Neural progenitor cell (in vitro differentiated cells): Measurements from ENCODE around the gene RNF103. TPM values are rescaled to one million over a fixed set of nuclear protein-coding genes. Genes with fewer than 3 reads are reported as not detected.
"Not testable (repeated sequence)": the region's sequence is repeated elsewhere in the genome, so short reads cannot be mapped to it uniquely, and the experiment has no call there.

Experiments used
- DNase-seq: peaks from one replicate; pipeline ENCODE4 v3.0.0-alpha.2; 2016; ENCODE audit warnings: low spot score
- H2AFZ ChIP-seq: fragments of 200-600 bp; sonication (generic); replicated peaks from 2 replicates; pipeline ENCODE4 v1.6.1; 2016; ENCODE audit warnings: antibody characterized with exemption
- H3F3A ChIP-seq: fragments of 200-600 bp; sonication (generic); 2 replicates; pipeline ENCODE4 v1.6.1; 2016; ENCODE audit warnings: antibody characterized with exemption, low read depth
- H3K27ac ChIP-seq: fragments of 200-600 bp; sonication (generic); 2 replicates; pipeline ENCODE4 v1.5.1; 2016; ENCODE audit warnings: mild to moderate bottlenecking
- H3K27me3 ChIP-seq: fragments of 200-600 bp; sonication (generic); 2 replicates; pipeline ENCODE4 v1.6.1; 2016; ENCODE audit warnings: mild to moderate bottlenecking, moderate library complexity
- H3K36me3 ChIP-seq: fragments of 200-600 bp; sonication (generic); 2 replicates; pipeline ENCODE4 v1.5.1; 2016
- H3K4me1 ChIP-seq: fragments of 200-600 bp; sonication (generic); 2 replicates; pipeline ENCODE4 v1.6.1; 2016; ENCODE audit warnings: mixed run types
- H3K4me2 ChIP-seq: fragments of 200-600 bp; sonication (generic); 2 replicates; pipeline ENCODE4 v1.6.1; 2016
- H3K4me3 ChIP-seq: fragments of 200-600 bp; sonication (generic); 2 replicates; pipeline ENCODE4 v1.5.1; 2016
- H3K79me2 ChIP-seq: fragments of 200-600 bp; sonication (generic); 2 replicates; pipeline ENCODE4 v1.6.1; 2016; ENCODE audit warnings: low read depth
- H3K9ac ChIP-seq: fragments of 200-600 bp; sonication (generic); 2 replicates; pipeline ENCODE4 v1.6.1; 2016
- H3K9me3 ChIP-seq: fragments of 200-600 bp; sonication (generic); 2 replicates; pipeline ENCODE4 v1.5.1; 2016; ENCODE audit warnings: low read depth
- H4K20me1 ChIP-seq: fragments of 200-600 bp; sonication (generic); 2 replicates; pipeline ENCODE4 v1.6.1; 2016; ENCODE audit warnings: low read depth
- H3K27ac Mint-ChIP-seq: 3 replicates; pipeline ENCODE4 v1.8.0; 2021; ENCODE audit warnings: mixed read lengths
- H3K27me3 Mint-ChIP-seq: 2 replicates; pipeline ENCODE4 v1.8.0; 2022; ENCODE audit warnings: low read depth, mild to moderate bottlenecking, inconsistent platforms, moderate library complexity, mixed read lengths; ENCODE audit not compliant: insufficient read depth
- H3K36me3 Mint-ChIP-seq: 3 replicates; pipeline ENCODE4 v1.8.0; 2021; ENCODE audit warnings: mixed read lengths
- H3K4me1 Mint-ChIP-seq: 3 replicates; pipeline ENCODE4 v1.8.0; 2021; ENCODE audit warnings: mixed read lengths
- H3K4me3 Mint-ChIP-seq: 3 replicates; pipeline ENCODE4 v1.8.0; 2021; ENCODE audit warnings: mild to moderate bottlenecking, moderate library complexity, mixed read lengths
- H3K9me3 Mint-ChIP-seq: 3 replicates; pipeline ENCODE4 v1.8.0; 2020; ENCODE audit warnings: mixed read lengths
- CTCF ChIP-seq: fragments of 200-600 bp; sonication (generic); IDR thresholded peaks from 2 replicates; pipeline ENCODE4 v1.5.1; 2017; ENCODE audit warnings: antibody characterized with exemption, mild to moderate bottlenecking
- EZH2 ChIP-seq: fragments of 200-600 bp; sonication (generic); IDR thresholded peaks from 2 replicates; pipeline ENCODE4 v1.6.1; 2017; ENCODE audit warnings: antibody characterized with exemption, mild to moderate bottlenecking, moderate library complexity
- EZH2phosphoT487 ChIP-seq: fragments of 200-600 bp; sonication (generic); IDR thresholded peaks from 2 replicates; pipeline ENCODE4 v1.6.1; 2017; ENCODE audit warnings: antibody characterized with exemption
- total RNA-seq: library from RNA; depleted of rRNA; stranded (reverse); fragments of >200 nt; gene quantifications from 2 replicates; pipeline ENCODE4 v1.2.3, GENCODE V29; 2015; ENCODE audit warnings: low replicate concordance

The RNF103 gene
- total RNA-seq, 1 donor from 2014 or later = 26.5 TPM

GRCh38 chr2:86593266-86593665, 30.4 kb downstream of the RNF103 start:
- Histone ChIP-seq H4K20me1 (no peaks in the 10 kb centered on the region), H3K9me3 (no peaks in the 10 kb centered on the region), H3K79me2 (no peaks in the 10 kb centered on the region), H3K4me1 (no peaks in the 10 kb centered on the region), H3K27me3 (no peaks in the 10 kb centered on the region), H3K36me3 (no peaks in the 10 kb centered on the region), H3F3A (no peaks in the 10 kb centered on the region), H3K9ac (no peak overlapping the region), H2AFZ (no peak overlapping the region), H3K27ac (no peak overlapping the region), H3K4me2 (no peak overlapping the region), H3K4me3 (no peak overlapping the region)
- peaks cover 6% of the 10 kb centered on the region for H3K9me3 Mint-ChIP-seq
- no peak overlapping the region for H3K27ac Mint-ChIP-seq
- no peaks in the 10 kb centered on the region for H3K4me1 Mint-ChIP-seq
- no peak overlapping the region for H3K4me3 Mint-ChIP-seq
- no peak for DNase-seq
- H3K36me3 Mint-ChIP-seq = no peaks in the 10 kb centered on the region
- TF ChIP-seq EZH2phosphoT487 (no peak), CTCF (no peak), EZH2 (no peak)
- peaks cover 6% of the 10 kb centered on the region for H3K27me3 Mint-ChIP-seq

- Histone ChIP-seq H4K20me1 (no peaks in the 10 kb centered on the region), H3K4me2 (no peak overlapping the region), H3K4me1 (no peaks in the 10 kb centered on the region), H2AFZ (no peak overlapping the region), H3K9ac (no peak overlapping the region), H3K79me2 (no peaks in the 10 kb centered on the region), H3K36me3 (no peaks in the 10 kb centered on the region), H3K27ac (no peak overlapping the region), H3K9me3 (no peaks in the 10 kb centered on the region), H3F3A (no peaks in the 10 kb centered on the region), H3K27me3 (no peaks in the 10 kb centered on the region), H3K4me3 (no peak overlapping the region)
- Mint-ChIP-seq H3K27ac (no peak overlapping the region), H3K36me3 (no peaks in the 10 kb centered on the region), H3K27me3 (peaks cover 6% of the 10 kb centered on the region), H3K4me3 (no peak overlapping the region), H3K9me3 (peaks cover 3% of the 10 kb centered on the region), H3K4me1 (no peaks in the 10 kb centered on the region)
- DNase-seq = no peak
- no peak for TF ChIP-seq CTCF
- no peak for TF ChIP-seq EZH2
- TF ChIP-seq EZH2phosphoT487 = no peak
These were observed 31.0 kb downstream of the RNF103 start for GRCh38 chr2:86592547-86593230.

GRCh38 chr2:86589701-86590100, 34.0 kb downstream of the RNF103 start:
- H3K9me3 Mint-ChIP-seq, H3K36me3 Mint-ChIP-seq, H3K4me3 ChIP-seq, H3K9me3 ChIP-seq, H4K20me1 ChIP-seq, H3K79me2 ChIP-seq, H3K4me3 Mint-ChIP-seq, H3K4me1 Mint-ChIP-seq, H3K36me3 ChIP-seq, H3K27ac ChIP-seq, H3K27me3 ChIP-seq, H3F3A ChIP-seq, H3K27me3 Mint-ChIP-seq, H3K4me2 ChIP-seq, H2AFZ ChIP-seq, H3K4me1 ChIP-seq, DNase-seq, H3K27ac Mint-ChIP-seq, H3K9ac ChIP-seq: not testable (repeated sequence)

- Histone ChIP-seq H3K79me2 (no peaks in the 10 kb centered on the region), H2AFZ (no peak overlapping the region), H3K9ac (no peak overlapping the region), H3K27me3 (no peaks in the 10 kb centered on the region), H3K9me3 (no peaks in the 10 kb centered on the region), H3K36me3 (no peaks in the 10 kb centered on the region), H3F3A (no peaks in the 10 kb centered on the region), H3K4me3 (no peak overlapping the region), H3K27ac (no peak overlapping the region), H3K4me1 (no peaks in the 10 kb centered on the region), H4K20me1 (no peaks in the 10 kb centered on the region), H3K4me2 (no peak overlapping the region)
- Mint-ChIP-seq H3K36me3 (no peaks in the 10 kb centered on the region), H3K4me1 (peaks cover 14% of the 10 kb centered on the region), H3K27me3 (peaks cover 2% of the 10 kb centered on the region), H3K27ac (no peak overlapping the region), H3K4me3 (no peak overlapping the region), H3K9me3 (no peaks in the 10 kb centered on the region)
- TF ChIP-seq EZH2phosphoT487 = no peak
- TF ChIP-seq CTCF = no peak
- TF ChIP-seq EZH2 = no peak
- no peak for DNase-seq
These were observed 39.3 kb downstream of the RNF103 start for GRCh38 chr2:86584151-86584913.
